IPS-18c (cell line): ENCODE measurements around the gene RASD2.

ENCODE experiments used
- H3K4me3 ChIP-seq: 2 replicates; pipeline ENCODE4 v1.7.0; 2013; ENCODE audit warnings: low read depth, mild to moderate bottlenecking, low read length, moderate library complexity; ENCODE audit not compliant: insufficient read depth
- H3K9me3 ChIP-seq: one replicate; pipeline ENCODE4 v1.6.1; 2013; ENCODE audit warnings: mild to moderate bottlenecking, low read length, moderate library complexity; ENCODE audit not compliant: control insufficient read depth, insufficient read depth

Gene RASD2

GRCh38 chr22:35516723-35517122 is 23.9 kb upstream of the RASD2 start:
- H3K4me3 ChIP-seq, result no peak overlapping the region

GRCh38 chr22:35517207-35517606 is 23.4 kb upstream of the RASD2 start:
- H3K9me3 ChIP-seq, result peaks cover 3% of the 10 kb centered on the region
- H3K4me3 ChIP-seq, result no peak overlapping the region

More at GRCh38 chr22:35516723-35517122, 23.9 kb upstream of the RASD2 start:
- H3K9me3 ChIP-seq, result peaks cover 3% of the 10 kb centered on the region

GRCh38 chr22:35517769-35518530 is 22.7 kb upstream of the RASD2 start:
- Histone ChIP-seq H3K4me3 (no peak overlapping the region), H3K9me3 (peaks cover 3% of the 10 kb centered on the region)

- H3K4me3 ChIP-seq, result no peak overlapping the region
- peaks cover 3% of the 10 kb centered on the region for H3K9me3 ChIP-seq
These were observed 21.8 kb upstream of the RASD2 start for GRCh38 chr22:35518811-35519210.

GRCh38 chr22:35519306-35520000 is 21.2 kb upstream of the RASD2 start:
- Histone ChIP-seq H3K9me3 (peaks cover 3% of the 10 kb centered on the region), H3K4me3 (no peak overlapping the region)

GRCh38 chr22:35521358-35522224 is 19.0 kb upstream of the RASD2 start:
- peaks cover 3% of the 10 kb centered on the region for H3K9me3 ChIP-seq
- no peak overlapping the region for H3K4me3 ChIP-seq

GRCh38 chr22:35522225-35523149 is 18.1 kb upstream of the RASD2 start:
- Histone ChIP-seq H3K4me3 (no peak overlapping the region), H3K9me3 (peaks cover 3% of the 10 kb centered on the region)

- H3K9me3 ChIP-seq, result no peaks in the 10 kb centered on the region
- H3K4me3 ChIP-seq, result no peak overlapping the region
These were observed 17.3 kb upstream of the RASD2 start for GRCh38 chr22:35523167-35523947.

- H3K4me3 ChIP-seq, result no peak overlapping the region
- H3K9me3 ChIP-seq, result no peaks in the 10 kb centered on the region
These were observed 15.5 kb upstream of the RASD2 start for GRCh38 chr22:35524966-35525686.

GRCh38 chr22:35525687-35526332 is 14.8 kb upstream of the RASD2 start:
- H3K9me3 ChIP-seq, result no peaks in the 10 kb centered on the region

GRCh38 chr22:35526333-35526979 is 14.2 kb upstream of the RASD2 start:
- Histone ChIP-seq H3K4me3 (no peak overlapping the region), H3K9me3 (no peaks in the 10 kb centered on the region)

More at GRCh38 chr22:35525687-35526332, 14.8 kb upstream of the RASD2 start:
- no peak overlapping the region for H3K4me3 ChIP-seq

GRCh38 chr22:35528927-35529326 is 11.7 kb upstream of the RASD2 start:
- Histone ChIP-seq H3K9me3 (no peaks in the 10 kb centered on the region), H3K4me3 (no peak overlapping the region)

GRCh38 chr22:35530700-35531099 is 9.9 kb upstream of the RASD2 start:
- H3K9me3 ChIP-seq, result no peaks in the 10 kb centered on the region
- no peak overlapping the region for H3K4me3 ChIP-seq

- no peaks in the 10 kb centered on the region for H3K9me3 ChIP-seq
- H3K4me3 ChIP-seq, result no peak overlapping the region
These were observed 9.4 kb upstream of the RASD2 start for GRCh38 chr22:35531202-35531601.

- no peaks in the 10 kb centered on the region for H3K9me3 ChIP-seq
These were observed 9.0 kb upstream of the RASD2 start for GRCh38 chr22:35531676-35532075.

More at GRCh38 chr22:35531676-35532075, 9.0 kb upstream of the RASD2 start:
- H3K4me3 ChIP-seq, result no peak overlapping the region
